Activated naive CD4-positive, alpha-beta T cell treated with anti-CD3 and anti-CD28 coated beads, Interleukin-2, amount 50 U/mL, for 72 hours (primary cell): ENCODE data around the gene MAP1LC3C. TPM values are rescaled to one million over a fixed set of nuclear protein-coding genes. Genes with fewer than 3 reads are reported as not detected.
"Not testable (repeated sequence)": the region's sequence is repeated elsewhere in the genome, so short reads cannot be mapped to it uniquely, and the experiment has no call there.

Source experiments
- ATAC-seq, 2 donors: fragments of 150-1000 bp; cut with Tn5 transposase; 2 replicates each; pipeline ENCODE4 v1.10.0; 2021; ENCODE audit warnings: mild to moderate bottlenecking in 2 of 2, moderate library complexity in 2 of 2
- DNase-seq, 2 donors: peaks; one replicate each; pipeline ENCODE4 v3.0.0; 2021 to 2022; ENCODE audit warnings: low spot score in 2 of 2
- H3K27ac Mint-ChIP-seq, 2 donors: one replicate each; pipeline ENCODE4 v1.8.0; 2022; ENCODE audit warnings: mild to moderate bottlenecking in 2 of 2, mixed read lengths in 2 of 2
- H3K36me3 Mint-ChIP-seq, 2 donors: one replicate each; pipeline ENCODE4 v1.8.0; 2022; ENCODE audit warnings: mixed read lengths in 2 of 2
- H3K9me3 Mint-ChIP-seq, 2 donors: one replicate each; pipeline ENCODE4 v1.8.0; 2022; ENCODE audit warnings: mixed read lengths in 2 of 2
- total RNA-seq, 2 donors: library from RNA; stranded (reverse); gene quantifications; one replicate each; pipeline ENCODE4 v1.2.3, GENCODE V29; 2022

Gene MAP1LC3C
- total RNA-seq, 2 donors from 2014 or later = not detected

GRCh38 chr1:242000434-242000833, 1.5 kb upstream of the MAP1LC3C start:
- no peak for DNase-seq
- ATAC-seq = no peak
- H3K9me3 Mint-ChIP-seq = no peaks in the 10 kb centered on the region
- H3K27ac Mint-ChIP-seq = no peak overlapping the region
- no peaks in the 10 kb centered on the region for H3K36me3 Mint-ChIP-seq

- ATAC-seq (peak; percentile 86 to 90), DNase-seq (peak; percentile 57 to 63)
- Mint-ChIP-seq H3K9me3 (no peaks in the 10 kb centered on the region), H3K27ac (no peak overlapping the region), H3K36me3 (no peaks in the 10 kb centered on the region)
These were observed 431 bp downstream of the MAP1LC3C start for GRCh38 chr1:241998412-241998921.

DNA sequence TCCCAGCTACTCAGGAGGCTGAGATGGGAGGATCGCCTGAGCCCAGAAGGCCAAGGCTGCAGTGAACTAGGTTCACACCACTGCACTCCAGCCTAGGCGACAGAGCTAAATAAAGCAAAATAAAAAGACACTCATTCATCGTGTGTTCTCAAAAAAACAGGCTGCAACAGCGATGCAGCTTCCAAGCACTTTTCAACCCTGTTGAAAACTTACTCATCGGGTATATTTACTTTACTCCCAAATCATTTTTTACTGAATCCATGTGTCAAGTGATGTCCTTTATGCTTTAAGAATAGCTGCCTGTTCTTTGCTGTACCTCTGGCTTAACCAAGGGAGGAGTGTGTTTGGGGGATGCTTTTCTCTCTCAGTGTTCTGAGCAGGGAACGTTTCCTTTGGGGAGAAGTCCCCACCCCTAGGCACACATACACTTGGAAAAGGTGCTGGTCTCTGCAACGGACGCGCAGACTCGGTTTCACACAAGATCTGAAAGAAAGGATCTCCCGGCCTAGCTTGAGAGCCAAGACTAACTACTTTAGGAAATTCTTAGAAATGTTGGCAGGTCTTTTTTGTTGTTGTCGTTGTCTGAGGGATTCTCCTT, 1.4 kb downstream of the MAP1LC3C start:
- Mint-ChIP-seq H3K36me3 (no peaks in the 10 kb centered on the region), H3K9me3 (no peaks in the 10 kb centered on the region), H3K27ac (no peak overlapping the region)
- ATAC-seq (no peak), DNase-seq (no peak)

GRCh38 chr1:241994171-241994570, 4.7 kb downstream of the MAP1LC3C start:
- no peak for ATAC-seq
- Mint-ChIP-seq H3K9me3 (no peaks in the 10 kb centered on the region), H3K27ac (peak overlapping the region in 1 of 2 donors; percentile 65), H3K36me3 (no peaks in the 10 kb centered on the region)
- DNase-seq = no peak

DNA sequence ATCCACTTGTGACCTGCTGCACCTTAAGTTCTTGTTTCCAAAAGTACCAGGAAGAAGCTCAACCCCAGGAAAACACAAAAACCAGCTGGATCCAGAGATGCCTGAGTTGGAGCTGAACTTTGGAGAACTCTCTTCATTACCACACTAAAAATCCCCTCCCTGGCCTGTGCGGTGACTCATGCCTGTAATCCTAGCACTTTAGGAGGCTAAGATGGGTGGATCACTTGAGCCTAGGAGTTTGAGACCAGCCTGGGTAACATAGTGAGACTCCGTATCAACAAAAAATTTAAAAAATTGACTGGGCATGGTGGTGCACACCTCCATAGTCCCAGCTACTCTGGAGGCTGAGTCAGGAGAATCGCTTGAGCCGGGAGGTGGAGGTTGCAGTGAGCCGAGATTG, 6.2 kb downstream of the MAP1LC3C start:
- Mint-ChIP-seq H3K27ac (no peak overlapping the region), H3K9me3 (no peaks in the 10 kb centered on the region), H3K36me3 (no peaks in the 10 kb centered on the region)
- ATAC-seq (no peak), DNase-seq (no peak)

- H3K27ac Mint-ChIP-seq = no peak overlapping the region
- H3K9me3 Mint-ChIP-seq = no peaks in the 10 kb centered on the region
- DNase-seq (no peak), ATAC-seq (no peak)
- no peaks in the 10 kb centered on the region for H3K36me3 Mint-ChIP-seq
These were observed 8.9 kb downstream of the MAP1LC3C start for GRCh38 chr1:241990040-241990439.

GRCh38 chr1:241988389-241988930, 10.4 kb downstream of the MAP1LC3C start:
- H3K27ac Mint-ChIP-seq, H3K9me3 Mint-ChIP-seq, ATAC-seq, DNase-seq, H3K36me3 Mint-ChIP-seq: not testable (repeated sequence)

- Mint-ChIP-seq H3K36me3 (no peaks in the 10 kb centered on the region), H3K9me3 (no peaks in the 10 kb centered on the region), H3K27ac (no peak overlapping the region)
- ATAC-seq = no peak
- peak in 1 of 2 donors; percentile 12 for DNase-seq
These were observed 13.1 kb downstream of the MAP1LC3C start for GRCh38 chr1:241985787-241986186.

DNA sequence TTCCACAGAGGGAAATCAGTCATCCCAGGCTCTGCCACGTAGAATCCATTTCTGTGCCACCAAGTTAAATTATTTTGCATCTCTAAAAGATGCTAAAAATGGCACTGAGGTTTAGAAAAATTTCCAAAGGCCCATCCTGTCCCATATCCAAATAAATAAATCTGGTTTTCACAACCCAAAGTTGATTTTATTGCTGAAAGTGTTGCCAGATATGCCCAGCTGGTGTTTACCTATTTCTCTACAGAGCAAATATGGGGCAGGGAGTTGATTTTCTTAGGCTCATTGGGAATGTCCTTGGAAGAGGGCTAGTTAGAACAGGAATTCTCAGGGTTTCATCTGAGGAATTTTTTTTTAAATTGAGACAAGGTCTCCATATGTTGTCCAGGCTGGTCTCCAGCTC, 19.0 kb downstream of the MAP1LC3C start:
- H3K36me3 Mint-ChIP-seq = no peaks in the 10 kb centered on the region
- no peak for DNase-seq
- H3K9me3 Mint-ChIP-seq = no peaks in the 10 kb centered on the region
- no peak for ATAC-seq
- no peak overlapping the region for H3K27ac Mint-ChIP-seq

DNA sequence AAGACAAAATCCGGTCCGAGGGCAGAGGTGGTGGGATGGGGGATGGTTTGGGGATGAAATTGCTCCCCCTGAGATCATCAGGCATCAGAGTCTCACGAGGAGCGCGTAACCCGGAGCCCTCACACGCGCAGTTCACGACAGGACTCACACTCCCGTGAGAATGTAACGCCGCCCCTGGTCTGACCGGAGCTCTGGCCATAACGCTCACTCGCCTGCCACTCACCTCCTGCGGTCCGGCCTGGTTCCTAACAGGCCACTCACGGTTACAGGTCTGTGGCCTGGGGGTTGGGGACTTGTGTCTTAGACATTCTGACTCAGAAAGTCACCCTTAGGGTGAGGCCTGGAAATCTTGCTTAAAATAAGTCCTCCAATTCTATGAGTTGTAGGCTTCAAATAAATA, 19.8 kb downstream of the MAP1LC3C start:
- DNase-seq (no peak), ATAC-seq (no peak)
- no peaks in the 10 kb centered on the region for H3K36me3 Mint-ChIP-seq
- H3K9me3 Mint-ChIP-seq = no peaks in the 10 kb centered on the region
- no peak overlapping the region for H3K27ac Mint-ChIP-seq

GRCh38 chr1:241976229-241976628, 22.7 kb downstream of the MAP1LC3C start:
- H3K9me3 Mint-ChIP-seq = no peaks in the 10 kb centered on the region
- no peak for DNase-seq
- no peak for ATAC-seq

DNA sequence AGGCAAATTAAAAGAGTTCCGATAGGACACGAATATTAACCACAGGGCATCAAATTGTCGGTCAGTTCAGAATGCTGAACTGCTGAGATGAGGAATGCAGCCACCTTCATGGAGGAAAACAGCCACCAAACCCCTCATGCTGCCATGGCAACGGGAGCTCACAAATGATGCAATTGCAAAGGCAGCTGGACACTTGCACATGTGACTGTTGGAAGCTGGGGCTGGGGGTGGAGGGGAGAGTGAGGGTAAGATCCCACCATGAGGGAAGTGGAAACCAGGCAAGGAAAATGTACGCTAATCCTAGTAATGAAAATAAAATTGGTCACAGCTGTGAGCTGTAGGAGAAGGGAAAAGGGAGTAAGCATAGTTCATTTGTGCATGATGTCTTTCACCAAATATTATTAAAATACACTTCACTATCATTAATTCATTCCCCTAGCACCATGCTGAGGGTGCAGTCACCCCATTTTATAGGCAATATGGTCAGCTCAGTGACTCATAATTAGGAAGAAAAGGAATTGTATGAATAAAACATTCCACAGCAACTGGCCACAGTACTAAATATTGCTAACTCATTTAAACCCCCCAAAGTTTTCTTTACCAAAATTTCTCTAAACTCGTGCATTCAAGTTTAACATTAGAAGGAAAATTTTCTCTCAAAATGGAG, 26.1 kb downstream of the MAP1LC3C start:
- Mint-ChIP-seq H3K9me3 (no peaks in the 10 kb centered on the region), H3K27ac (no peak overlapping the region), H3K36me3 (no peaks in the 10 kb centered on the region)
- DNase-seq = no peak
- ATAC-seq = no peak

More at GRCh38 chr1:241976229-241976628, 22.7 kb downstream of the MAP1LC3C start:
- no peaks in the 10 kb centered on the region for H3K36me3 Mint-ChIP-seq
- peak overlapping the region in 1 of 2 donors; percentile 25 for H3K27ac Mint-ChIP-seq

DNA sequence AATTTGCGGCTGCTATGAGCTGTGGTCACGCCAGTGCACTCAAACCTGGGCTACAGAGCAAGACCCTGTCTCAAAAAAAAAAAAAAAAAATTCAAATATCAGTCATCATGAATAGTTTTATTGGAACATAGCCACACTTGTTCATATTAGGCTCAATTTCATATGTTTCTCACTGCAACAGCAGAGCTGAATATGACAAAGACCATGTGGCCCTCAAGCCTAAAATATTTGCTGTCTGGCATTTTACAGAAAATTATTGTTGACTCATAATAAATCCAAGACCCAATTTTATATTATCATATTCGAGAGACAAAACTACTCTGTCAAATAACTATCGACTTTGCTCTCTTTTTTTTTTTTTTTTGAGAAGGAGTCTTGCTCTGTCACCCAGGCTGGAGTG, 30.3 kb downstream of the MAP1LC3C start:
- DNase-seq (no peak), ATAC-seq (no peak)
- H3K36me3 Mint-ChIP-seq = no peaks in the 10 kb centered on the region
- H3K27ac Mint-ChIP-seq = no peak overlapping the region
- H3K9me3 Mint-ChIP-seq = no peaks in the 10 kb centered on the region

- no peak for DNase-seq
- no peak for ATAC-seq
- Mint-ChIP-seq H3K36me3 (no peaks in the 10 kb centered on the region), H3K27ac (no peak overlapping the region), H3K9me3 (no peaks in the 10 kb centered on the region)
These were observed 34.2 kb downstream of the MAP1LC3C start for GRCh38 chr1:241964550-241965282.

DNA sequence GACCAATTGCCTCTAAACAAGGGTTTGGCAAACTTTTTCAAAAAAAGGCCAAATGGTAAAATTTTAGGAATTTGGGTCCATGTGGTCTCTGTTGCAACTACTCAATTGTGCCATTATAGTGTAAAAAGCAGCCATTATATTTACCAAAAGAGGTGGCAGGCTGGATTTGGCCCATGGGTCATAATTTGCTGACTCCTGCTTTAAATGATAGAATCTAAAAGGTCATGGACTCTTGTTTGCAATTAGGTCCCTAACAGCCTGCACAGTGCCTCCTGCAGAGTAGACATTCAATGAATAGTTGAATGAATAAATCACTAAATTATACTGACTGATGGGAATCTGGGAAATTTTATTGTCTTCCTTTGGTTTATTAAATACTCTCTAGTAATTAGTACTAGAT, 35.2 kb downstream of the MAP1LC3C start:
- Mint-ChIP-seq H3K36me3 (no peaks in the 10 kb centered on the region), H3K27ac (no peak overlapping the region), H3K9me3 (no peaks in the 10 kb centered on the region)
- ATAC-seq = no peak
- DNase-seq = no peak

DNA sequence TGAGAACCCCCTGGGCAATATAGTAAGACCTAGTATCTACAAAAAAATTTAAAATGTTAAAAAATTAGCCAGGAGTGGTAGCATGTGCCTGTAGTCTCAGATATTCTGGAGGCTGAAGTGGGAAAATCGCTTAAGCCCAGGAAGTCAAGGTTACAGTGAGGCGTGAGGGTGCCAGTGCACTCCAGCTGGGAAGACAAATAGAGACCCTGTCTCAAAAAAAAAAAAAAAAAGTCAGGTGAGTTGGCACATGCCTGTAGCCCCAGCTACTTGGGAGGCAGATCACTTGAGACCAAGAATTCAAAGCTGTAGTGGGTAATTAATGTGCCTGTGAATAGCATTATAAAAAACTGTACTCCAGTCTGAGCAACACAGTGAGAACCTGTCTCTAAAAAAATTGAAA, 36.7 kb downstream of the MAP1LC3C start:
- Mint-ChIP-seq H3K36me3 (no peaks in the 10 kb centered on the region), H3K9me3 (no peaks in the 10 kb centered on the region), H3K27ac (no peak overlapping the region)
- no peak for ATAC-seq
- DNase-seq = no peak
